Right lobe of liver (tissue), 4 donors: ENCODE data around the gene SDF4.

Source experiments
- CTCF ChIP-seq, 4 donors: fragments of 200-600 bp in 3 of 4; fragments of 450-650 bp in 1 of 4; IDR thresholded peaks; one replicate each; pipeline versions ENCODE4 v1.5.1 to v1.8.0; 2016 to 2022; ENCODE audit warnings: antibody characterized with exemption in 4 of 4, mild to moderate bottlenecking in 2 of 4
- POLR2A ChIP-seq: fragments of 450-650 bp; IDR thresholded peaks from one replicate; pipeline ENCODE4 v1.6.1; 2017; ENCODE audit warnings: antibody characterized with exemption, mild to moderate bottlenecking
- donor health status: DM: no; HTN: no; CAD: no.
- donor health status: DM: no; HTN: no; CAD: no.
- donor health status: DM: no; HTN: yes; CAD: no.

- TF ChIP-seq POLR2A: no peak
- no peak for TF ChIP-seq CTCF (IDR thresholded peaks at IDR 0.05)
Measured at GRCh38 chr1:1204425-1204920, 27.3 kb downstream of the SDF4 start.
